Activated T-helper 1 cell treated with anti-CD3 and anti-CD28 coated beads, Interleukin-12 subunit alpha, Interleukin-12 subunit beta, Interleukin-2, Interleukin-4 antibody, amounts not matched to agents 30 ng/mL and 10 ng/mL and 1 ng/mL, durations not matched to agents 14 hours and 24 hours and 36 hours (primary cell): ENCODE measurements around the gene ADAM15. TPM values are rescaled to one million over a fixed set of nuclear protein-coding genes. Genes with fewer than 3 reads are reported as not detected.

ENCODE experiments used
- DNase-seq: peaks from one replicate; pipeline ENCODE4 v3.0.0; 2021; ENCODE audit warnings: low spot score
- H3K27ac Mint-ChIP-seq: one replicate; pipeline ENCODE4 v1.8.0; 2021; ENCODE audit warnings: mild to moderate bottlenecking, mixed read lengths
- H3K27me3 Mint-ChIP-seq: one replicate; pipeline ENCODE4 v1.8.0; 2022; ENCODE audit warnings: mild to moderate bottlenecking, moderate library complexity, mixed read lengths; ENCODE audit not compliant: insufficient read depth
- H3K36me3 Mint-ChIP-seq: one replicate; pipeline ENCODE4 v1.8.0; 2021; ENCODE audit warnings: low read depth, mixed read lengths
- H3K4me1 Mint-ChIP-seq: one replicate; pipeline ENCODE4 v1.8.0; 2021; ENCODE audit warnings: low read depth, mixed read lengths
- H3K4me3 Mint-ChIP-seq: one replicate; pipeline ENCODE4 v1.8.0; 2021; ENCODE audit warnings: mild to moderate bottlenecking, moderate library complexity, mixed read lengths
- H3K9me3 Mint-ChIP-seq: one replicate; pipeline ENCODE4 v1.8.0; 2021; ENCODE audit warnings: mixed read lengths
- intact Hi-C: fragments of 100-400 bp; cut with micrococcal nuclease; formaldehyde crosslinking; loops from one replicate; pipeline ENCODE4 v1.15.1; 2024
- total RNA-seq: library from RNA; stranded (reverse); gene quantifications from 2 replicates; pipeline ENCODE4 v1.2.3, GENCODE V29; 2022

ADAM15 gene
- total RNA-seq, 1 donor from 2014 or later, result 82.9 TPM

DNA sequence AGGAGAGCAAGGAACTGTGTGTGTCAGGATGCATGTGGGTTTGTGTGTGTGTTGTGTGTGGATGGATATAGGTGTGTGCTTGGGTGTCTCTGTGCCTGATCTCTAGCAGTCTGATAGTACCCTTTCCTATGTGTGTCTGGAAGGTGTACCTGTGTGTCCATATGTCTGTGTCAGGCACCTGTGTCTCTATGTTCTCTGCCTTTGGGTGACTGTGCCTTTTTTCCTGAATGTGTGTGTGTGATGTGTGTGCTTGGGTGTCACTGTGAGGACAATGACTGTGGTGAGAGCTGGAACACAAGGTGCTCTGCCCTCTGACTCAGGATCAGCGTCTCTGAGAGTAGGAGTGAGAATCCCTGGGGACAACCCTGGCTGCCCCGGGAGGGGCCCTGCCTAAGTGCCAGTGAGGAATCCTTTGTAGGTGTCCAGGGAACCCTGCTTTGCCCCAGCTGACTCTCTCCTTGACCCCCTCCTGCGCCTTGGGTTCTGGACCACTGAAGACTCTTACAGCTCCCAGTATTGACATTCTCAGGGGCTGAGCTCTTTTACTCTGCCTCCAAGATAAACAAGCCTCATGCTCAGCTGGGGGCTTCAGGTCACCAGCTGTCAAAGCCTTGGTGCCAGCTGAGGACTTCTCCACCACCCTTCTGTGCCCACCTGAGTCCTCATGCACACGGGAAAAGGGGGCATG lies 26.8 kb downstream of the ADAM15 start:
- Mint-ChIP-seq H3K4me1 (peaks cover 44% of the 10 kb centered on the region), H3K4me3 (no peak overlapping the region), H3K36me3 (peaks cover 4% of the 10 kb centered on the region), H3K9me3 (no peaks in the 10 kb centered on the region), H3K27me3 (peaks cover 45% of the 10 kb centered on the region), H3K27ac (no peak overlapping the region)
- intact Hi-C loops, result loop anchor here (1.0 kb wide), 1 partner anchor 14 kb away; no protein-coding TSS in a partner anchor
- no peak for DNase-seq

DNA sequence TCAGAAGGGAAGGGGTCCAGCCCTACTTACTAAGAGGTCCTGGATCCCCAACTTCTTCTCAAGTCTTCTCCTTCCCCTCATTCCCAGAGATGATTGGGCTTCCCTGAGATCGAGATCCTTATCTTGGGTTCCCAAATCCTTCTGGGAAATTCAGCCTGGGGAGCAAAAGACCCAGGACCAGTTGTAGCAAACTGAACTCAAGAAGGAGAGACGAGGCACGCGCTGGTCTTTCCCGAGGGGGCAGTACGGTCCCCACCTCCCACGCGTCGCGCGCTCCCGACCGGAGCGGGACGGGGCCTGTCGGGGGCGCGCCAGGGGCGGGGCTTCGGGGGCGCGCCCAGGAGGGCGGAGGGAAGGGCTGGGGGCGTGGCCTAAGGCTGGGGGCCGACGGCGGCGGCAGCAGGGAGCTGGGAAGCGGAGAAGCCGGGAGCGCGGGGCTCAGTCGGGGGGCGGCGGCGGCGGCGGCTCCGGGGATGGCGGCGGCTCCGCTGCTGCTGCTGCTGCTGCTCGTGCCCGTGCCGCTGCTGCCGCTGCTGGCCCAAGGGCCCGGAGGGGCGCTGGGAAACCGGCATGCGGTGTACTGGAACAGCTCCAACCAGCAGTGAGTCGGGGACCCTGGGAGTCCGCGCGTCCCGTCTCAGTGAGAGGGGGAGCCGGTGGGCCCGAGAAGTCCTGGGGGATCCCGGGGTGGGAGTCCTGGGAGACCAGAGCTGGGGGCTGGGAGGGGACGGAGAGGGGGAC lies 27.5 kb downstream of the ADAM15 start, which contains the start of gene EFNA3:
TSS of gene EFNA3 (plus strand) at position 369 of the 741 bp plus-strand sequence. CDS start at position 474, 105 bp downstream.
- Mint-ChIP-seq H3K4me1 (peaks cover 37% of the 10 kb centered on the region), H3K27ac (peak within 1 kb of the TSS; percentile 0), H3K4me3 (peak within 1 kb of the TSS; percentile 67)

DNA sequence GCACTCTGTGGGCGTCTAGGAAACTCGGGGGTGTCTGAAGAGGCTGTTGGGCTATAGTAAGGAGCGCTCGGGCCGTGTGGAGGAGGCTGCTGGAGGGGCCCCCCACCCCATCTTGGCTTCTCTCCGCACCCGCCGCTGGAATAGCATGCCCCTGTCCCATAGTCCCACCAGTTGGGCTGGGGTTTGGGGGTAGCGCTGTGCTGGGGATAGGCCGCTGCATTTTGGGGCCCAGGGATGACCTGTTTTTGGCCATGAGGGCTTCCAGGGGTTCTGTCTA lies 28.0 kb downstream of the ADAM15 start:
- intact Hi-C loops, result no loop called here
- peaks cover 4% of the 10 kb centered on the region for H3K36me3 Mint-ChIP-seq
- H3K27ac Mint-ChIP-seq, result peak overlapping the region; percentile 0
- peaks cover 54% of the 10 kb centered on the region for H3K27me3 Mint-ChIP-seq
- no peaks in the 10 kb centered on the region for H3K9me3 Mint-ChIP-seq
- DNase-seq, result no peak
- H3K4me3 Mint-ChIP-seq, result peak overlapping the region; percentile 67
- H3K4me1 Mint-ChIP-seq, result peaks cover 39% of the 10 kb centered on the region

More for the DNA sequence above, 27.5 kb downstream of the ADAM15 start, which contains the start of gene EFNA3:
- peaks cover 49% of the 10 kb centered on the region for H3K27me3 Mint-ChIP-seq
- intact Hi-C loops, result loop anchor here (1.0 kb wide), 1 partner anchor 14 kb away; no protein-coding TSS in a partner anchor
- no peaks in the 10 kb centered on the region for H3K9me3 Mint-ChIP-seq
- H3K36me3 Mint-ChIP-seq, result peaks cover 4% of the 10 kb centered on the region
- DNase-seq, result peak; percentile 61

DNA sequence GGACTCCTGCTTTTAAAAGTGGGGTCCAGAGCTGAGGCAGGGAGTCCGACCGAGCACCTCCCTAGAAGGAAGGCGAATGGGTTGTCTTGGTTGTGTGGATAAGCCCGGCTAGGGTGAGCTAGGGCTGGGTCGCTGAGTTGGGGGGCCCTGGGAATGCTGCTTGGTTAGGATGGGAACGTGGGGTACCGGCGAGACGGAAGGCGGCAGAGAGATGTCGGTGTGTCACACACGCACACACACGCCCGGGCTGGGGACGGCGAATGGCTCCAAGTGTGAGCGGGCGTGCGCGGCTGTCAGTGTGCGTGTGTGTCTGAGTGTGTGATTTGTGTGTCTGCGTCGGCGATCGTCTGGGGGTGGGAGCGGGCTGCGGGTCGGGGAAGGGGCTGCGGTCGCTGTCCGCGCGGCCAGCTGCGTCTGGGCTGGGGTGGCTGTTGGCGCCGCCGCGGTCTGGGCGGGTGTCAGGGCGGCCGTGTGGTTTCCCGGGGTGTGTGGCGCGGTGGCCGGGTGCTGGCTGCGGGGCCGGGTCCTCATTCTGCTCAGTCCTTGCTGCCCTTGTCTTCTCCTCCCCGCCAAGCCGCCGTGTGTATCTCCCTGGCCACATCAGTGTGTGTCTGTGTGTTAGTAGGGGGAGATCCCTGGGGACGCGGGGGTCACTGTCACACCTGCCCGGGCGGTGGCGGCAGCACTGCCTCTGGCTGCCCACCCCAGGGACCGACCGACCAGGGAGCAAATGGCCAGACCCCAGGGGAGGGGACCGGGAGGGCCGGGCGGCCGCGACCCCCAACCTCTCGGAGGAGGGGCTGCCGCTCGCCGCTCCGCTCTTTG lies 28.6 kb downstream of the ADAM15 start:
- Mint-ChIP-seq H3K4me3 (peak overlapping the region; percentile 67), H3K27me3 (peaks cover 54% of the 10 kb centered on the region), H3K36me3 (peaks cover 4% of the 10 kb centered on the region), H3K27ac (peak overlapping the region; percentile 0), H3K9me3 (no peaks in the 10 kb centered on the region), H3K4me1 (peaks cover 44% of the 10 kb centered on the region)
- intact Hi-C loops, result loop anchor here (2.0 to 10.0 kb wide), 4 partner anchors 317 to 755 kb away; partner anchors contain the start of genes ADAR, AQP10 and ATP8B2
- DNase-seq, result no peak

DNA sequence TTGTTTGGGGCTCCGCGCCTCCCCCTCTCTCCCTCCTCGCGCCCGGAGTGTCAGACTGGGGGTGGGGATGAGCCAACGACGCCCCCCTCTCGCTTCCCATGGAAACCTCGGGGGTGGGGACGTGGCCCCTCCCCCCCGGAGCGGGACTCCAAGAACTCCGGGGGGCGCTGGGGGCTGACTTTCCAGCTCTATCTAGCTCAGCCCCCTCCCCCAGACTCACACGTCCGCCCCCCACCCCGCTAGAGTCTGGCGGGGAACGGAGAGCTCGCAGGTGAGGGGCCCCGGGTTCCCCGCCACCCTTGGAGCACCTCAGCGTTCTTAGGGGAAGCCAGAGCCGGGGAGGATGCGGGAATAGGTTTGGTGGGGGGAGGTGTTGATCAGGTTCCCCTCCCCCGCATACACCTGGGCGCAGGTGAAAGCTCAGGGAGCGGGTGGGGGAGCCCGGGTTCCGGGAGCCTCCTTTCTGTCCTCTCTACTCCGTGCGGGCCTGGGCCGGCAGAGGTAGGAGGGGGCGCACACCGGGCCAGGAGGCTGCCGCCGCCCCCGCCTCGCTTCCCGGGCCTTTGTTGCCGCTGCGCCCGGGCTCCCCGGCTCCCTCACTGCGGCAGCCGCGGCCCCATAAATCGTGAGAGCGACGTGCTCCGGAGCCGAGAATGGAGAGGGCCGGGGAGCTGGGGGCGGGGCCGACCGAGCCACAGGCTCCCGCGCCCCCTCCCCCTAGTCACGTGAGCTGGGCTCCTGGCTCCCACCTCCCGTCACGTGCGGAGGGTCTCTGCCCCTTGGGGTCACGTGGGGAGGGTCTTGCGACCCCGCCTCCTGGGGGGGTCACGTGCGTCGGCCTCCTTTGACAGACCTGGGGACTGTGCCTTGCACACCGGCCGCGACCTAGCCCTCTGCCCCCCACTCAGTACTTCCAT lies 29.5 kb downstream of the ADAM15 start:
- peaks cover 48% of the 10 kb centered on the region for H3K4me1 Mint-ChIP-seq
- H3K27me3 Mint-ChIP-seq, result peaks cover 54% of the 10 kb centered on the region
- H3K36me3 Mint-ChIP-seq, result peaks cover 4% of the 10 kb centered on the region
- H3K27ac Mint-ChIP-seq, result peak overlapping the region; percentile 59
- no peaks in the 10 kb centered on the region for H3K9me3 Mint-ChIP-seq
- no peak for DNase-seq
- no peak overlapping the region for H3K4me3 Mint-ChIP-seq
- intact Hi-C loops, result loop anchor here (1.0 to 10.0 kb wide), 5 partner anchors 9 to 756 kb away; partner anchors contain the start of genes ADAR, AQP10 and ATP8B2

DNA sequence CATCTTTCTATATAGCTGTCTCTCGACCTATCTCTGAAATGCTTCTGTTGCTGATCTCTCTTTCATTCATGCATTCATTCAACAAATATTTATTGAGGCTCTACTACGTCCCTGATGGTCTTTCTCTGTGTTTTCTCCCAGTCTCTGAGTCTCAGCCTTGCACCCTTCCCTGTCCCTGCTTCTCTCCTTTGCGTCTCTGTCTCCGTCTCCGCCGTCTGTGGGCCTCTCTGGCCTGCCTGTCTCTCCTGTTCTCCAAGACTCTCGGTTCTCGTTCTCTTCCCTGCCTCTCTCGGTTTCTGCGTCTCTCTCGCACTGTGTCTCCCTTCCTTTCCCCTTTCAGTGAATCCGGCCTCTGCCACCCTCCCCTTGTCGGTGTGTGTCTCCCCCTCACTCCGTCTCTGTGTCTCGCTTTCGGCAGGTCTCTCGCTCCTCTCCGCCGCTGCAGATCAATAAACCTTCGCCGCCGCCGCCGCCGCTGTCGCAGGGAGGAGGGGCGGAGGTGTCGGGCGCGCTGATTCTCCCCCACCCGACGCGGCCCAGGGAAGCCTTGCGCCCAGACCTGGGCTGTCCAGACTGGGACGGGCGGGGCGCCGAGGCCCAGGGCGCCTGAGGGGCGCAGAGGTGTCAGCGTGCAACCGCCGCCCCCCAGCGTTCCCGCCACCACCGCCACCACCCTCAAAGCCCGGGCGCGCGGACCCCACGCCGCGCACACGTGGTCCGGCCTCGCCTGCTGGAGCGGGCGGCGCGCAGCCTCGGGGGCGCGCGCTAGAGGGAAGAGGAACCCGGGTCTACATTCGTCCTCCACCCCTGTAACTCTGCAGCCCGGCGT lies 30.6 kb downstream of the ADAM15 start:
- H3K4me3 Mint-ChIP-seq, result peak overlapping the region; percentile 80
- intact Hi-C loops, result loop anchor here (1.0 to 10.0 kb wide), 5 partner anchors 10 to 757 kb away; partner anchors contain the start of genes ADAR, AQP10 and ATP8B2
- peaks cover 54% of the 10 kb centered on the region for H3K27me3 Mint-ChIP-seq
- peaks cover 49% of the 10 kb centered on the region for H3K4me1 Mint-ChIP-seq
- peaks cover 4% of the 10 kb centered on the region for H3K36me3 Mint-ChIP-seq
- H3K9me3 Mint-ChIP-seq, result no peaks in the 10 kb centered on the region
- no peak for DNase-seq
- H3K27ac Mint-ChIP-seq, result peak overlapping the region; percentile 59

DNA sequence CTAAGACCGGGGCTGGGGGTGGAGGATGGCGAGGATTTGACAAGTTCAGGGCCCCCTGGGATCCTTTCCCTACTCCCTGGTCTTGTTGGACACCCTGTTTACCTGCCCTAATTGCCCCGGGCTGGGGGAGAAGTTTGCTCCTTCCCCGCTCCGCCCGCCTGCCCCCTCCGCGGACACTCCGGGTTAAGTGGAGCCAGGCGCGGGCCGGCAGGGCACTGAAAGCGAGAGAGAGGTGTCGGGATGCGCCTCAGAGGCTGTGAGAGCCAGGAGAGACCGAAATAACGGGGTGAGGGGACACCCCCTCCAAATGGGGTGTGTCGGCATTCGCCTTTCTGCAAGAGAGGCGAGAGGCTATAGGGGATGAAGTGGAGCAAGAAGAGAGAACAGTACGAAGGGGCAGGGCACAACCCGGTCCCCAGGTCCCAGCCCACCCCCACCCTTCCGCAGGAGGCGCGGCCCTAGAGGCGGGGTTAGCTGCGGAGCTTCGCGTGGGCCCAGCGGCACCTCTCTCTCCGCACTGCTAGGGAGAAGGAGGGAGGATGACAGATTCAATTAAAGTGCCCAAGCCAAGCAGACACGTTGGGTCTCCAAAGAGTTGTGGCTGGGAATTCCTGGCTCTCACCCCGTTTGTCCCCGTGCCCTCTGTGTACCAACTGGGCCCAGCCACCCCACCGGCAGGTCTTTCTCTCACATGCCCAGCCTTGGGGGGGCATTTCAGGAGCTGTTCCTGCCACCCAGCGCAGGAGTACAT lies 31.4 kb downstream of the ADAM15 start:
- intact Hi-C loops, result loop anchor here (5.0 to 10.0 kb wide), 3 partner anchors 475 to 758 kb away; partner anchors contain the start of genes ADAR, AQP10 and ATP8B2
- H3K9me3 Mint-ChIP-seq, result no peaks in the 10 kb centered on the region
- peaks cover 48% of the 10 kb centered on the region for H3K4me1 Mint-ChIP-seq
- no peak for DNase-seq
- H3K36me3 Mint-ChIP-seq, result peaks cover 4% of the 10 kb centered on the region
- H3K27ac Mint-ChIP-seq, result no peak overlapping the region
- peaks cover 52% of the 10 kb centered on the region for H3K27me3 Mint-ChIP-seq
- peak overlapping the region; percentile 52 for H3K4me3 Mint-ChIP-seq

DNA sequence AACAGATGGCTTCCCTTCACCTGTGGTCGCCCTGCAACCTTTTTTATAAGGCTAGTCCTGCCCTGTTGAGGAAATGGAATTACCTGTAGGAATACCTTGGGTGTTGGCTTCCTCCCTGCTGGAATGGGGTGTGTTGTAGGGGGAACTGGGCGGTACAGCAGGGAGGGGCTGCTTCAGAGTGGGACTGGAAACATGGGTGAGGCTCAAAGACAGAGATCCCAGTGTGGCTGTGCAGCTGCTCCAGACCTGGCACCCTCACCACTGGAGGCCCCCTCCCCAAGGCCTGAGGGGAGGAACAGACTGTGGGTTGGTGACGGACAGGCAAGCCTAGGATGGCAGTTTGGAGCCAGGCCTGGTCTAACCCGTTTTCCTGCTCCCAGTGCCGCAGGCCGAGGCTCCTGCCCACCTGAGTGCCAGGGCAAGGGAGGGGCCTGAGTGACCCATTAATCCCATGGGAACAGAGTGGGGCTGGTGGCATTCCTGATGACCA lies 32.0 kb downstream of the ADAM15 start:
- no peaks in the 10 kb centered on the region for H3K9me3 Mint-ChIP-seq
- no peak for DNase-seq
- H3K4me3 Mint-ChIP-seq, result peak overlapping the region; percentile 52
- H3K27ac Mint-ChIP-seq, result no peak overlapping the region
- peaks cover 4% of the 10 kb centered on the region for H3K36me3 Mint-ChIP-seq
- intact Hi-C loops, result loop anchor here (5.0 to 10.0 kb wide), 3 partner anchors 476 to 758 kb away; partner anchors contain the start of genes ADAR, AQP10 and ATP8B2
- H3K4me1 Mint-ChIP-seq, result peaks cover 42% of the 10 kb centered on the region
- H3K27me3 Mint-ChIP-seq, result peaks cover 46% of the 10 kb centered on the region

DNA sequence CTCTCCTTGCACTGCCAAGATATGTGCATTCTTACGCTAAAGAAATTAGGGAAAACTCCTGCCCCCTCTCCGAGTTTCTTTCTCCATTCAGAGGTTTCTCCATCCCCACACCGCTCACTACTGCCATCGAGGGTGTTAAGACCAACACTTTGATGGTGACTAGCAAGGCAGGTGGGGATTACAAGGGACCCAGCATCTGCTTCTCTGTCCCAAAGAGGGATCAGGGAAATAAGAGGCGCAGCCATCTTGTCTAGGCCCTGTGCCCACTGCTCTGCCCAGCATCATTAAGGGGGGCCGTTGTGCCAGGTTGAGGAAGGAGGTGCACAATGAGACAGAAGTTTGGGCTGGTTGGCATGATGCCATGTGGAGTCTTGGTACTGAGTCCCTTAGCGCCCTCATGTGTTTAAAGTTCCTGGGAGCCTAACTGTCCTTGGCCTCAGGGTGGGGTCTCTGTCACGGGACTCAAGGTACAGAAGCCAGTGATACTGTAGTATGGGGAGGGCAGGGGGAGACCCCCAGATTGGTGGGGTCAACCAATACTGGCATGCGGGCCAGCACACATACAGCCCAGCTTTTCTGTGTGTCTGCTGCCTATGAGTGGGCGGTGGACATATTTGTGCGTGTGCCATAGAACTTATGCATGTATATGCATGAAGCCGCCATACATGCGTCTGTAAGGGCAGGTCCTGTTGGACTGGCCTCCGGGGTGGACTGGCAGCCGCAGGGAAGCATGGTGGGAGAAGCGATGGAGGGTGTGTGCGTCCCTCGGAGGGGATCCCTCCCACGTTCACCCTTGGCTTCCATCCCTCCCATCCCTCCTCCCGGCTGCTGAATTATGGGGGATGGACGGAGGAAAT lies 33.0 kb downstream of the ADAM15 start:
- no peak for DNase-seq
- Mint-ChIP-seq H3K4me1 (peaks cover 41% of the 10 kb centered on the region), H3K27me3 (peaks cover 39% of the 10 kb centered on the region), H3K9me3 (no peaks in the 10 kb centered on the region), H3K4me3 (peak overlapping the region; percentile 88), H3K36me3 (peaks cover 4% of the 10 kb centered on the region), H3K27ac (peak overlapping the region; percentile 94)
- intact Hi-C loops, result loop anchor here (1.0 to 10.0 kb wide), 9 partner anchors 8 to 759 kb away; partner anchors contain the start of genes ADAR, AQP10, ATP8B2 and EFNA4
